ENCODE measurements around the gene BOLA3.
"Not testable (repeated sequence)": the region's sequence is repeated elsewhere in the genome, so short reads cannot be mapped to it uniquely, and the experiment has no call there.

BOLA3 gene, protein sequence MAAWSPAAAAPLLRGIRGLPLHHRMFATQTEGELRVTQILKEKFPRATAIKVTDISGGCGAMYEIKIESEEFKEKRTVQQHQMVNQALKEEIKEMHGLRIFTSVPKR

DNA sequence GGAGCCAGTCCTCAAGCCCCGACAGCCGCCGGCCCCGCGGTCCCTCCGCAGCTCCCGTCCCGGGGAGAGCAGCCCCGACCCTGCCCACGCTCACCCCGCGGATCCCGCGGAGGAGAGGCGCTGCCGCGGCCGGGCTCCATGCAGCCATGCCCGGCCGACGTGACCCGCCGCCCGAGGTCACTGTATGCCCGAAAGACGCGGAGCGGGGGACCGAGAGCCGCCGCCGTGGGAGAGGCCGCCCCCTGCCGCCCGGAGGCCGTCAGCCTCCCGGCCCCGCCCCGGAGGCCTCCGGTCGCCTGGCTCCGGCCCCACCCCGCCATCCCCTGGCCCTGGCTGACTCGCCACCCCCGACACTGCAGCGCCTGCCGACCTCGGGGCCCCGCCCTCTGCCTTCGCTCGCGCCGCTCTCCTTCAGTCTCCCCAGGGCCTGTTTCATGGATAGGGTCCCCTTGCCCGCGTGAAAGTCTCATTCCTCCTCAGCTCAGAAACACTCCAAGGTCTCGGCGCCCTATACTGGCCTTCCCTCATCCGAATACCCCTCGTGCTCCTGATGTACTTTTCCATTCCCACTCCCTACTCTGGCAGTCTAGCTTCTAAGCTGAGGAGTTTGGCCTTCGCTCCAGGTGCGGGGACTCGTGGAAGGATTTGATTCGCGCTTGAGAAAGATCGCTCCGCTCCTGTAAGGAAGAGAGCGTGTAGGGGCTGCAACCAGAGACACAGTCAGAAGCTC lies at the start of gene BOLA3:
TSS of gene BOLA3 (minus strand) at position 186 of the 730 bp plus-strand sequence. CDS start at position 148, 38 bp downstream.
- peak within 1 kb of the TSS; percentile 64 to 74 for H3K4me3 ChIP-seq (replicated peaks in 1 of 2; ENCODE audit: low read depth in 2 of 2, low read length in 2 of 2)
- DNase-seq (ENCODE audit: low read depth in 2 of 2), result peak; percentile 71 to 82
- TF ChIP-seq, protein P1, sequence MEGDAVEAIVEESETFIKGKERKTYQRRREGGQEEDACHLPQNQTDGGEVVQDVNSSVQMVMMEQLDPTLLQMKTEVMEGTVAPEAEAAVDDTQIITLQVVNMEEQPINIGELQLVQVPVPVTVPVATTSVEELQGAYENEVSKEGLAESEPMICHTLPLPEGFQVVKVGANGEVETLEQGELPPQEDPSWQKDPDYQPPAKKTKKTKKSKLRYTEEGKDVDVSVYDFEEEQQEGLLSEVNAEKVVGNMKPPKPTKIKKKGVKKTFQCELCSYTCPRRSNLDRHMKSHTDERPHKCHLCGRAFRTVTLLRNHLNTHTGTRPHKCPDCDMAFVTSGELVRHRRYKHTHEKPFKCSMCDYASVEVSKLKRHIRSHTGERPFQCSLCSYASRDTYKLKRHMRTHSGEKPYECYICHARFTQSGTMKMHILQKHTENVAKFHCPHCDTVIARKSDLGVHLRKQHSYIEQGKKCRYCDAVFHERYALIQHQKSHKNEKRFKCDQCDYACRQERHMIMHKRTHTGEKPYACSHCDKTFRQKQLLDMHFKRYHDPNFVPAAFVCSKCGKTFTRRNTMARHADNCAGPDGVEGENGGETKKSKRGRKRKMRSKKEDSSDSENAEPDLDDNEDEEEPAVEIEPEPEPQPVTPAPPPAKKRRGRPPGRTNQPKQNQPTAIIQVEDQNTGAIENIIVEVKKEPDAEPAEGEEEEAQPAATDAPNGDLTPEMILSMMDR (IDR thresholded peaks at IDR 0.05; ENCODE audit: low read depth, low read length), result peak; percentile 6

DNA sequence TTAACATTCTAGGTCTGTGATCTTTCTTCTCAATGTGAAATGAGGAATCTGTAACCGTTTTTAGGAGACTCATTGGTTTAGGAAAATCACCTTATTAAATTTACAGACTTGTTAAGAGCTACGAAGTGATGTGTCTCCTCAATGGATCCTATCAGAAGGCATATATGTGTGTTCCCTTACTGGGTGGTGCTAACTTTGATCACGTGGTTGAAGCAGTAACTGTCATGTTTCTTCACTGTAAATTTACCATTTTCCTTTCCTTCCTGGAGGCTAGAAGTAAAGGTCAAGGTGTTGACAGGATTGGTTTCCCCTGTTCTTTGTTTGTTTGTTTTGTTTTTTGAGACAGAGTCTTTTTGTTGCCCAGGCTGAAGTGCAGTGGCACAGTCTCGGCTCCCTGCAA lies 49.3 kb upstream of the BOLA3 start:
- no peak overlapping the region for H3K4me3 ChIP-seq (replicated peaks in 1 of 2; ENCODE audit: low read depth in 2 of 2, low read length in 2 of 2)
- TF ChIP-seq, protein P1 (IDR thresholded peaks at IDR 0.05; ENCODE audit: low read depth, low read length), result no peak
- DNase-seq (ENCODE audit: low read depth in 2 of 2), result no peak

DNA sequence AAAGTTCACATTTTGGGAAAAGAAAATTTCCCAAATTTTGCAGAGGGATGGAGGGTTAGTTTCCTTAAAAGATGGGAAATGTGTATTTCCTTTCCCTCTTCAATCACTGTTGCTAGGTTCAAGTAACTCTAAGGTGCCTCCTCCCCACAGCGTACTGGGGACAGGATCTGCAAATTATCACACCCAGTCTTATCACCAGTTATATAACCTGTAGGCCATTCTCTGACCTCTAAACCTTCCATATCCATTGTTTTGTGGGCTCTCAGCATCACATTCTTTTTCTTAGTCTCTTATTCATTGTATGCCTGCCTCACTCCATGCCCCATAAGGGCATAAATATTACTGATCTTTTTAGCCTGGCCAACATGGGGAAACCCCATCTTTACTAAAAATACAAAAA lies 47.1 kb upstream of the BOLA3 start:
- DNase-seq (ENCODE audit: low read depth in 2 of 2), result no peak
- no peak overlapping the region for H3K4me3 ChIP-seq (replicated peaks in 1 of 2; ENCODE audit: low read depth in 2 of 2, low read length in 2 of 2)
- TF ChIP-seq, protein P1 (IDR thresholded peaks at IDR 0.05; ENCODE audit: low read depth, low read length), result no peak

DNA sequence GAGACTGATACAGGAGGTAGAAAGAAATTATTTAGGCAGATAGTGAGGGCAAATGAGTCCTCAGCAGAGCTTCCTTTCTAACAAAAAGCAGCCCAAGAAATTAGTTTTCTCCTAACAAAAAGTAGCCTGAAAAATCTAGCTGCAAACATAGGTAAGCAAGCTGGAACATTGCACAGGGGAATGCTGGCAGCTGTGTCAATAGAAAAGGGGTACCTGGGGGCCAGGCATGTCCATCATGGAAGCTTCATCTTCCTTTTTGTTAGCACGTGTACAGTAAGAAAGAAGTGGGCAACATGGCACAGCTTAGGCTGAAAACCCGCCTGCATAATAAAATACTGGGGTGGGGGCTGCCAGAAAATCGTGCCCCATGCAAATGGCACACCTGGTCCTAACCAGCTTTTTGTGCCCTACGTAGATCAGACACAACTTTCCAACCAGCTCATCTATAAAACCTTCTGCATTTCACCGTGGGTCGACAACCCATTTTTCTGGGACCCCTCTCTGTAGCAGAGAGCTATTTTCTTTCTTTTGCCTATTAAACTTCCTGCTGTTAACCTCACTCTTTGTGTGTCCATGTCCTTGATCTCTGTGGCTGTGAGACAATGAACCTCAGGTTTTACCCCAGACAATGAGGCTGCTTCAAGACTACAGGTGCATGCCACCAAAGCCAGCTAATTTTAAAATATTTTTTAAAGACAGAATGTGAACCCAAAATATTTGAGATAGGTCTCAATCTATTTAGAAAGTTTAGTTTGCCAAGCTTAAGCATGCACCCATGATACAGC lies 44.1 kb upstream of the BOLA3 start:
- H3K4me3 ChIP-seq (replicated peaks in 1 of 2; ENCODE audit: low read depth in 2 of 2, low read length in 2 of 2), result no peak overlapping the region
- TF ChIP-seq, protein P1 (IDR thresholded peaks at IDR 0.05; ENCODE audit: low read depth, low read length), result no peak
- DNase-seq (ENCODE audit: low read depth in 2 of 2), result no peak

DNA sequence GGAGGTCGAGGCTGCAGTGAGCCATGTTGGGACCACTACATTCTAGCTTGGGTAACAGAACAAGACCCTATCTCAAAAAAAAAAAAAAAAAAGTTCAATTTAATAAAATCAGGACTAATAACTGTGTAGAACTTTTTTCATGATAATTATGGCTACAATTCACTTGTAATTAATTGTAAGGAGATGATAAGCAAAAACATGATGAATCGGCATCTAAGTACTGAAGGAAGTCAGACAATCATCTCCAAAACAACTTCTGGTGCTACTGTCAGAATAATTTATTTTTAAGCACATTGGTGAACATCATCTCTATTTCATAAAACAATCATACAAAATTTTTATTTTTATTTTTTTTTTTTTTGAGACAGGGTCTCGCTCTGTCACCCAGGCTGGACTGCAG lies 41.0 kb upstream of the BOLA3 start:
- no peak for DNase-seq (ENCODE audit: low read depth in 2 of 2)

DNA sequence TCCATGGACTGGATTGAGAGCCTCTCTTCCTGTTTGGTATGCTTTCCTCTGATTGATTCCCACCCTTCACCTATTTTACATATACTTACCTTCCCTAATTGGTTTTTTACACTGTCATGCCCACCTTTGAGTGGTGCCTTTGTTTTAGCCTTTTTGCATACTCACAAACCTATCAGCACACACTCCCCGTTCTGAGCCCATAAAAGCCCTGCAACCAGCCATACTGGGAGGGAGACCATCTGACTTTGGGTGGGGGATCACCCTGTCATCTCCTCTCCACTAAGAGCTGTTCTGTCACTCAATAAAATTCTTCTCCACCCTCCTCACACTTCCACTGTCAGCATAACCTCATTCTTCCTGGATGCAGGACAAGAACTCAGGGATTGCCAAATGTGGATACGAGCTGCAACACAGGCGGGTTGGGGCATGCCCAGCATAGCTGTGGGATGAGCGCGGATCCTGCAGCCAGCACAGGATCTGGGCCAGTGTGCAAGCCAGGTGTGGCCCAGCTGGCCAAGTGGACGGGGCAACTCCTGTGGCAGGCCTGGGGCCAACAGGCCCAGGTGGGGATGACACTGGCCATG lies 40.4 kb upstream of the BOLA3 start:
- TF ChIP-seq, protein P1 (IDR thresholded peaks at IDR 0.05; ENCODE audit: low read depth, low read length), result no peak
- no peak overlapping the region for H3K4me3 ChIP-seq (replicated peaks in 1 of 2; ENCODE audit: low read depth in 2 of 2, low read length in 2 of 2)
- DNase-seq (ENCODE audit: low read depth in 2 of 2), result peak; percentile 54 to 59

More for the DNA sequence above, 41.0 kb upstream of the BOLA3 start:
- no peak overlapping the region for H3K4me3 ChIP-seq (replicated peaks in 1 of 2; ENCODE audit: low read depth in 2 of 2, low read length in 2 of 2)
- TF ChIP-seq, protein P1 (IDR thresholded peaks at IDR 0.05; ENCODE audit: low read depth, low read length), result no peak

DNA sequence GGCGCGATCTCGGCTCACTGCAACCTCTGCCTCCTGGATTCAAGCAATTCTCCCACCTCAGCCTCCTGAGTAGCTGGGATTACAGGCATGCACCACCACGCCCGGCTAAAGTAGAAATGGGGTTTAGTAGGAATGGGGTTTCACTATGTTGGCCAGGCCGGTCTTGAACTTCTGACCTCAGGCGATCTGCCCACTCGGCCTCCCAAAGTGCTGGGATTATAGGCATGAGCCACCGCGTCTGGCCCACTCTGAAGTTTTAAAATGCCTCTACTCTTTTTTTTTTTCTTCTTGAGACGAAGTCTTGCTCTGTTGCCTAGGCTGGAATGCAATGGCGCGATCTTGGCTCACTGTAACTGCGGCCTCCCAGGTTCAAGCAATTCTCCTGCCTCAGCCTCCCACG lies 39.0 kb upstream of the BOLA3 start:
- not testable (repeated sequence) for DNase-seq (ENCODE audit: low read depth in 2 of 2); H3K4me3 ChIP-seq (replicated peaks in 1 of 2; ENCODE audit: low read depth in 2 of 2, low read length in 2 of 2)

Data from cardiac fibroblast (primary cell).